ENCODE data around the gene DLGAP1. TPM values are rescaled to one million over a fixed set of nuclear protein-coding genes. Genes with fewer than 3 reads are reported as not detected.

The DLGAP1 gene
- total RNA-seq, 1 experiment from 2014 or later: 23.2 TPM

DNA sequence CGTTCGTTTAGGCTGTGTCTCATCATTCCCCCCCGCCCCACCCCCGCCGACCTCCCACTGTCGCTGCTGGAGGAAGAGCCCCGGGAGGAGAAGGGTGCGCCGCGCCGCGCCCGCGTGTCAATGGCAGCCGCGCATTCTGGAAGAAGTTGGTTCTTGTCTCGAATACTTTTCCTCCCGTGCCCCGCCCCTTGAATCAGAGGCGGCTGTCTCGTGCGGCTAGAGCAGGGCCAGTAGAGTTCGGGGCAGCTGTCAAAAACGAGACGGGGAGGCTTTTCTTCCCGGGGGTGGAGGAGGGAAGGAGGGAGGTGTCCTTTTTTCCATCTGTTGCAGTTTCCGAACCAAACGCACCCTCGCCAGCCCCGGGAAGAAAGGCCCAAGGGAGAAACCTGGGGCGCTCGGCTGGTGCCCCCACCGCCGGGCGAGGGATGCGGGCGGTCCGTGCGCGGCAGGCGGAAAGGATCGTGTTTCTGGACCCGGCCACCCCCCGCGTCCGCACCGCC, 1005.5 kb downstream of the DLGAP1 start:
- H3K56ac ChIP-seq (ENCODE audit: insufficient read length, low read depth, low read length): no peak overlapping the region
- H3K18ac ChIP-seq (ENCODE audit: insufficient read length, low read depth, low read length): no peak overlapping the region
- H3K23me2 ChIP-seq (ENCODE audit: insufficient read length, low read depth, low read length, poor library complexity, severe bottlenecking): peaks cover 32% of the 10 kb centered on the region
- H3K9ac ChIP-seq (ENCODE audit: extremely low read depth, insufficient read length, low read length): peak overlapping the region; percentile 30
- peaks cover 2% of the 10 kb centered on the region; the same call in 1 of the 2 replicates for H3K27me3 Mint-ChIP-seq (ENCODE audit: low read depth)
- TF ChIP-seq, protein P1, sequence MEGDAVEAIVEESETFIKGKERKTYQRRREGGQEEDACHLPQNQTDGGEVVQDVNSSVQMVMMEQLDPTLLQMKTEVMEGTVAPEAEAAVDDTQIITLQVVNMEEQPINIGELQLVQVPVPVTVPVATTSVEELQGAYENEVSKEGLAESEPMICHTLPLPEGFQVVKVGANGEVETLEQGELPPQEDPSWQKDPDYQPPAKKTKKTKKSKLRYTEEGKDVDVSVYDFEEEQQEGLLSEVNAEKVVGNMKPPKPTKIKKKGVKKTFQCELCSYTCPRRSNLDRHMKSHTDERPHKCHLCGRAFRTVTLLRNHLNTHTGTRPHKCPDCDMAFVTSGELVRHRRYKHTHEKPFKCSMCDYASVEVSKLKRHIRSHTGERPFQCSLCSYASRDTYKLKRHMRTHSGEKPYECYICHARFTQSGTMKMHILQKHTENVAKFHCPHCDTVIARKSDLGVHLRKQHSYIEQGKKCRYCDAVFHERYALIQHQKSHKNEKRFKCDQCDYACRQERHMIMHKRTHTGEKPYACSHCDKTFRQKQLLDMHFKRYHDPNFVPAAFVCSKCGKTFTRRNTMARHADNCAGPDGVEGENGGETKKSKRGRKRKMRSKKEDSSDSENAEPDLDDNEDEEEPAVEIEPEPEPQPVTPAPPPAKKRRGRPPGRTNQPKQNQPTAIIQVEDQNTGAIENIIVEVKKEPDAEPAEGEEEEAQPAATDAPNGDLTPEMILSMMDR (conservative IDR thresholded peaks at IDR 0.05): no peak
- no peak overlapping the region for H2AFZ ChIP-seq (ENCODE audit: low read length)
- no peak overlapping the region for H3K27ac ChIP-seq (ENCODE audit: insufficient read length, low read depth, low read length)
- H2BK20ac ChIP-seq (ENCODE audit: low read depth, low read length, poor library complexity, severe bottlenecking): no peak overlapping the region
- peaks cover 31 to 39% (median 34%) of the 10 kb centered on the region in 3 experiments for H3K36me3 Mint-ChIP-seq (ENCODE audit: insufficient read depth in 1 of 3, low read depth in 3 of 3)
- H2BK120ac ChIP-seq (ENCODE audit: low read depth, low read length, poor library complexity, severe bottlenecking): no peak overlapping the region
- no peak overlapping the region for H3T11ph ChIP-seq (ENCODE audit: low read length)
- H3K14ac ChIP-seq (ENCODE audit: insufficient read depth, low read length): no peak overlapping the region
- H3K23ac ChIP-seq (ENCODE audit: insufficient read length, low read depth, low read length): no peak overlapping the region
- H3K4me3 Mint-ChIP-seq: peak overlapping the region; percentile 98 to 99
- peak; percentile 76 for DNase-seq
- no peak overlapping the region for H2AK5ac ChIP-seq (ENCODE audit: insufficient read length, low read length)
- no peak overlapping the region for H2BK15ac ChIP-seq (ENCODE audit: low read depth, low read length)
- H3K79me1 ChIP-seq (ENCODE audit: insufficient read depth, low read depth, low read length, poor library complexity, severe bottlenecking): no peaks in the 10 kb centered on the region
- peak overlapping the region; percentile 97 for H3K4me2 ChIP-seq (ENCODE audit: insufficient read depth, insufficient read length, low read length)
- H2BK5ac ChIP-seq (ENCODE audit: insufficient read length, low read length): no peak overlapping the region
- H2BK12ac ChIP-seq (ENCODE audit: insufficient read length, low read depth, low read length): no peak overlapping the region
- no peak overlapping the region for H4K8ac ChIP-seq (replicated peaks; ENCODE audit: insufficient read length, low read depth, low read length)
- H3K9me3 Mint-ChIP-seq: peaks cover 4 to 17% of the 10 kb centered on the region in 2 experiments; a peak in 4 of 5 replicates
- H4K20me1 ChIP-seq (ENCODE audit: control insufficient read depth, insufficient read depth, insufficient read length): no peaks in the 10 kb centered on the region
- no peak overlapping the region for H4K91ac ChIP-seq (ENCODE audit: insufficient read length, low read depth, low read length)
- peaks cover 44% of the 10 kb centered on the region; the same call in 1 of the 2 replicates for H3K79me2 ChIP-seq (ENCODE audit: insufficient read depth, low read length)
- no peak overlapping the region for H3K4ac ChIP-seq (ENCODE audit: low read depth, low read length)
- no peak overlapping the region for H4K5ac ChIP-seq (ENCODE audit: insufficient read length, low read depth, low read length)
- H3K4me1 Mint-ChIP-seq: peaks cover 32 to 35% of the 10 kb centered on the region in 2 experiments
- no peaks in the 10 kb centered on the region for H3K9me3 ChIP-seq (ENCODE audit: control insufficient read depth, low read depth, low read length)
- no peaks in the 10 kb centered on the region for H3K27me3 ChIP-seq (ENCODE audit: insufficient read depth, low read length)
- no CpG with 5 or more reads among the region's 47 CpGs for WGBS (ENCODE audit: extremely low coverage, insufficient read length, low lambda C conversion rate)
- peak overlapping the region in 1 of 3 experiments; percentile 62; a peak in 1 of 7 replicates for H3K27ac Mint-ChIP-seq
- peaks cover 10% of the 10 kb centered on the region for H3K4me1 ChIP-seq (ENCODE audit: insufficient read depth, low read length)
